GM21723 (cell line): ENCODE data around the gene SNCA.

Source experiments
- ATAC-seq: cut with Tn5 transposase; IDR thresholded peaks from one replicate; pipeline ENCODE4 v1.9.1; 2021; ENCODE audit warnings: mild to moderate bottlenecking, moderate library complexity; ENCODE audit not compliant: unreplicated experiment

The SNCA gene

DNA sequence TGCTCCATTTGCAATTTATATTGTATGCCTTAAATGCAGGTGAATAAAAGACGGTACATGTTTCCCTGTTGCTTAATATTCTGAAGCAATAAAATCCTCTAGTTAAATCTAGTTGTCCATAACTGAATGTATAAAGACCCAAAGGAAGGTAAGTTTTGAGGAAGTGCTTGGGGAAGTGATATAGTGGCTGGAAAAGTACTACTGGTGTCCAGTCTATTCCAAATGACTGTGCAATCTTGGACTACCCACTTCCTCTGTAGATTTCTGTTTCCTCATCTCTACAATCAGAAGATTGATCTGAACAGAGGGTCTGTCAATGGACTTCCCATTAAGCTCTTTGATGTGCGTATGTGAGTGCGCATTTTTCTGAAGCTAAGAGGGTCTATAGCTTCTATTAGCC, 17.0 kb downstream of the SNCA start:
- ATAC-seq: no peak

- no peak for ATAC-seq
These were observed 22.6 kb downstream of the SNCA start for GRCh38 chr4:89814362-89814761.

GRCh38 chr4:89813197-89813596, 23.8 kb downstream of the SNCA start:
- no peak for ATAC-seq

DNA sequence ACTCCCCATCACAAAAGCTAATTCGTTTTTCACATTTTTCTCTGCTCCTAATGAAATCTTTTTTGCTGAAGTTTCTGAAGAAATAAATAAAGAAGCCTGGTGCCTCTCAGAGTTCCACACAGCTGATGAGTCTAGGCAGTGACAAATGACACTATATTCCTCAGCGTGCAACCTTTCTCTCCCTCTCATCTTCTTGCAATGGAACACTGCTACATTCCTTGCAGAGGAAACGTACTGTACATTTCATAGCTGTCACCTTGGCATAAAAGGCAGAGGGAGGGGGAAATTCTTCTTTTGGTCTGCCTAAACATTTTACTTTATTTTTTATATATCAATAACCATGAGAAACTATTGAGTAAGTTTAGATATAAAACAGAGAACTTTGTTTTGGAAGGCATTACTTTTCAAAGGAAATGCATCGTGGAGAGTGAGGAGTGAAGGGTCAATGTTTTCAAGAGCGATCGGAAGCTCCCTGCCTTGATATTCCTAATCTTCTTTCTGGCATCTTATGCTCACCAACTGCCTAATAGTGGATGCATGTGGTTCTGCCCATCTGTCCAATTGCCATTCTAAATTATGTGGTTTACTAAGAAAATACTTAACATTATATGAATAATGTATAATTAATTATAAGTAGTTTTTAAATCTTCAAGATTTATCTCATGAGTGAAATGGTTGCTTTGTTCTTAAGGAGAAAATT, 29.4 kb downstream of the SNCA start:
- ATAC-seq: no peak

GRCh38 chr4:89805297-89805696, 31.7 kb downstream of the SNCA start:
- ATAC-seq: no peak

DNA sequence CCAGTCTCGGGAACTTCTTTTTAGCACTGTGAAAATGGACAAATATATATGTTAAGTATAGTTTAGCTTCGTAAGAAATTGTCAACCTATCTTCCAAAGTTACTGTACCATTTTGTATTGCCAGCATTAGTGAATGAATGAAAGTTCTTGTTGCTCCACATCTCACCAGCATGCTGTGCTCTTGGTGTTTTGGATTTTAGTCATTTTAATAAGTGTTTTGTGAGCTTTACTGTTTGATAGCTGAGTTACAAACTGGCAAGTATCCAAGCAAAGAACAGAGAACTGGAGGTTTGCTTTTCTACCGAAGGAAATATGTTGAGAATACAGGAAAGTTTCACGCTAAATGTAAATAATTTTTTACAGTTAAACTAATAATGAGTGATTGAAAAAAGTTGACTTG, 33.0 kb downstream of the SNCA start:
- no peak for ATAC-seq

DNA sequence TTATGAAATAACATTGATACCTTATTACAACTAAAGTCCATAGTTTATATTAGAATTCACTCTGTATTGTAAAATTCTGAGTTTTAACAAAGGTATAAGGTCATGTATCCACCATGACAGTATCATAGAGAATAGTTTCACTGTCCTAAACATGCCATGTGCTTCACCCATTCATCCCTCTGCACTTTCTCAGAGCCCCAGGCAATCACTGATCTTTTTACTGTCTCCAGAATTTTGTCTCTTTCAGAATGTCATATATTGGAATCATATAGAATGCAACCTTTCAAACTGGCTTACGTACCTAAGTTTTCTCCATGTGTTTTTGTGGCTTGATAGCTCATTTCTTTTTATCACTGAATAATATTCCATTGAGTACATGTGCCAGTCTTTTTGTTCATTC, 33.9 kb downstream of the SNCA start:
- no peak for ATAC-seq

GRCh38 chr4:89800527-89801103, 36.3 kb downstream of the SNCA start:
- no peak for ATAC-seq

GRCh38 chr4:89800012-89800516, 36.9 kb downstream of the SNCA start:
- no peak for ATAC-seq

DNA sequence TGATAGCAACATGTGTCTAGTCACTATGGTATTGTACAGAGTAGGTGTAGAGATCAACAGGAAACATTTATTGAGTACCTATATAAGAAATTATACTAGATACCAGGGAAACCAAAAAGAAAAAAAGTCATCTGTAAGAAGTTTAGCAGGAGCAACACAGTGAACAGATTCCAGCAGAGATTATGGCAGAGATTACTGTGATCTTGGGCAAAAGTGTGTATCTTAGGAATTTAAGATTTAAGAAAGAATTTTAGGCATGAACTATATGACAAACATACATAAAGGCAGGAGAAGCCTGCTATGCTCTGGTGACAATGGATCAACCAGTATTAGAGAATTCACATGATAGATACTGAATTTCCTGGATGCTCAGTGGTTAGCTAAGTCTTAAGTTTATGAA, 37.9 kb downstream of the SNCA start:
- no peak for ATAC-seq

DNA sequence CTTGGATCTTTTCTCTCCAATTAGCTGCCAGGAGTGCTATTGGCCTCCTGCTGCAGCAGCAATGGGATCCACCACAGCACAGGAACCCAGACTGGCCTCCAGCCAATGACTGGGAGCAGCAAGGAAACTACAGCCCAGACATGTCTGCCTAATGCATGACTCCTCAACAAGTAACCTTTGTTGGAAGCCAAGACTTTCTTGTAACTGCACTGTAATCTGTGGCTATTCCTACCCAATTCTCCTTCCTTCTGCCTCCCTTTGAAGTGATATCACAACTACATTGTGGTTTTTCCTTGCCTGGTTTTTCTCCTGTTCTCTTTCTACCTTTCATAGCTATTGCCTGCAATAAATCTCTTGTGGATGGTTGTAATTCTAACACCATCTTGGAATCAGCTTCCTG, 39.8 kb downstream of the SNCA start:
- no peak for ATAC-seq

DNA sequence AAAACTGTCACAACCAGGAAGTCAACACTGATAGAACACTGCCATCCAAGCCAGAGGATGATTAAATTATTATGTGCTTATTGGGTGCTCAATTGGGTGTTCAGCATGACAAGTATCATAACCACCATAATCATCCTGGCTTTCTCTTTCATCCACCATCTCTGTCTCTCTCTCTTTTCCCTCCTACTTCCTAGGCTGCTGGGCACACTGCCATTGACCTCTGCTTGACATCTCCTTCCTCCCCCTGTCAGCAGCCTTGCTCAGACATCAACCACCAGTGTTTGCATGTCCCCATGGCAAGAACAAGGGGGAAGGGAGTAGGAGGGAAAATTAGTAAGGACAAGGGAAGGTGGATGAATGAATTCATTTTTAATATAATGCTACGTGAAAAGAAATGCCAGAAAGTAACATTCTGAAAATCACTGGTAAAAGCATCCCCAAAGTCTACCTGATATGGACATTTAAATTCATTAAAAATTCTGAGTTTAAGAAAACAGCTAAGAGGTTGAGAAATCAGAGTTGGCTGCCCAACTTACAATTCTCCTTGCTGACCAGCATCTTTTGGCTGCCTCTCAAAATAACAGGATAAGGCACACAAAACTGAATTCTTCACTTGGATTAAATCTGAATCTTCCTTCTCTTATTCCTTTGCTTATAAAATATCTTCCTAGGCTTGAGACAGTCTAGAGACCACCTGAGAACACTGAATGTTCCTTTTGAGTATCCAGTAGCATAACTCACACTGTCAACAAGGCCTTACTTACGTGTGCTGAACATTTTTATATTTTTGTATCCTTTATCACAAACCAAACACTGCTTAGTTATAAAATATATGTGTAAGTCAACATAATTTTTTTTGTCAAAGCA, 48.5 kb downstream of the SNCA start:
- no peak for ATAC-seq

GRCh38 chr4:89784686-89785231, 52.2 kb downstream of the SNCA start:
- ATAC-seq: no peak

GRCh38 chr4:89781321-89781720, 55.6 kb downstream of the SNCA start:
- ATAC-seq: no peak

DNA sequence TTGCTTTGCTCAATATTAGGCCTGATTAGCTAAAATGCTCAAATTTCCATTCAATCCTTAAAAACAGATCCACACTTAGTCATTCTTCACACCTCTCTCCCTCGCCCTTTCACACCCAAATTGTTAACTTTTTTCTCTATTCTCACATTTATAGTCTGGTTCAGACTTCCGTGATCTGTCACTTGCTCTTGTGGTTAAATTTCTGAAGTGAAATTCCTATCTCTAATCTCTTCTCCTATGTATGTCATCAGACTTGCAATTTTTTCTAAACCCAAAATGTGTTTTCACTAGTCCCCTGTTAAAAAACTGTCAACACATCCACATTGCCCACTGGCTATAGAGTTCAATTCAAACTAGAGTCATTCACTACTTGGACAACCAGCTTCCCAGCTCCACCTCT, 63.2 kb downstream of the SNCA start:
- ATAC-seq: no peak

DNA sequence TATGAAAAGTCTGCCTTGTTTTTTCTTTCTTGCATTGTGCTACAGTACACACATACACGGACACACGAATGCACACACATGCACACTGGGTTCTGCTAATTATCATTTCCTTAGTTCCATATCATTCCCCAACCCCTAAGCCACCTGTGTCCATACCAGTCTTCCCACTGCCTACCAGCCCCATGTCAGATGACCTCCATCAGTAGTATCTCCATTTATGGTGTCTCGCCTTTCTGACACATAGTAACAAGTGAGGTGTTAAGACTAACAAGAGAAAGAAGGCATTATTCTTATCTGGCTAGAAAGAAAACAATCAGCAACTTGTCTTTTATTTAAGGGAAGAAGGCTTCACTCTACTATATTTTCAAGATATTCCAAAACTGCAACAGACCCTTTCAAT, 67.1 kb downstream of the SNCA start:
- no peak for ATAC-seq

DNA sequence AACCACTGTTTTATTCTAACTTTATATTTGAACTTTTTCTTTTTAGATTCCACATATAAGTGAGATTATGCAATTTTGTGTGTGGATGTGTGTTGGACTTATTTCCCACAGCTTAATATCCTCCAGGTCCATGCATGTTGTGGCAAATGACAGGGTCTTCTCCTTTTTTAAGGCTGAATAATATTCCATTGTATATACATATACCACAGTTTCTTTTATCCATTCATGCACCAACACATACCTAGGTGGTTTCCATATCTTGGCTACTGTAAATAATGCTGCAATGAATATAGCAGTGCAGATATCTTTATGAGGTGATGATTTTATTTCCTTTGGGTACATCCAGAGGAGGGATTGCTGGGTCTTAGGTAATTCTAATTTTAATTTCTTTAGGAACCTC, 69.0 kb downstream of the SNCA start:
- ATAC-seq: no peak

GRCh38 chr4:89765966-89766365, 71.0 kb downstream of the SNCA start:
- no peak for ATAC-seq

DNA sequence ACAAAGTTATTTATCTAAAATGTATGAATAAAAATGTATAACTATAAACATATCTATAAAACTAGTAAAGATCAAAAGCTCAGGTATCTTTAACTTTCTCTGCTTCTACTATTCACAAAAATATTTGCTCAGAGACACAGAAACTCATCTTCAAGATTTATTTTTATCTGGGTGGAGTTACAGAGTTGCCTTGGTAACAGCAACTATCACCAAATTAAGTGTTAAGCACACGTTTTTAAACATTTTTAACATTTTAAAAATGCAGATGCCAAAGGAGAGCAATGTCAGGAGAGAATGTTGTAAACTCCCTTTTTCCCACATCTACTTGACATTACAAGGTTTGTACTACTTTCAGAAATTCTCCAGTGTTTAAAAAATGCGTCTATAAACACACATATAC, 71.4 kb downstream of the SNCA start:
- no peak for ATAC-seq

DNA sequence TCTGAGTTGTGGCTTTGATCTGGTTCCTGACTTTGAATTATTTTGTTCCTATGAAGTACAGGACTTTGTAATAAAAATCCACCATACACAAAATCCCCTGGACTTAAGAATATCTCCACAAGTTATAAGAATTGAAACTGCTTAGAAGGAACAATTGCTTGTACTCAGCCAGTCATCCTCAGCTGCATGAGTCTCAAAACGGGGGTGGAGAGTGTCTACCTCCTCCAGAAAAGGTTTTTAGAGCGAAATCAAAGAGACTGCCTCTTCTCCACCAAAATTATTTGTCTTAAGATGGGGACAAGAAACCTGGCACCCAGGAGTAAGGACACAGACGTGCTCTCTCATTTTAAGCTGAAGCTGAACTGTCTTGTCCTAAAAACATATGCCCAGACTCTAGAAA, 74.7 kb downstream of the SNCA start:
- ATAC-seq: no peak

GRCh38 chr4:89759426-89759825, 77.5 kb downstream of the SNCA start:
- no peak for ATAC-seq
